BLaER1 (cell line): ENCODE measurements around the gene PRKN.

Experiments used
- H3K27ac ChIP-seq: shearing (Covaris generic); formaldehyde crosslinking; 2 replicates; pipeline ENCODE4 v1.8.1; 2022
- H3K27me3 ChIP-seq: shearing (Covaris generic); formaldehyde crosslinking; 2 replicates; pipeline ENCODE4 v1.8.1; 2022
- H3K36me3 ChIP-seq: shearing (Covaris generic); formaldehyde crosslinking; 2 replicates; pipeline ENCODE4 v1.8.1; 2022
- H3K4me1 ChIP-seq: shearing (Covaris generic); formaldehyde crosslinking; 2 replicates; pipeline ENCODE4 v1.8.1; 2022
- H3K4me2 ChIP-seq: shearing (Covaris generic); formaldehyde crosslinking; 2 replicates; pipeline ENCODE4 v1.8.1; 2022
- H3K4me3 ChIP-seq: shearing (Covaris generic); formaldehyde crosslinking; 2 replicates; pipeline ENCODE4 v1.8.1; 2022
- H3K9ac ChIP-seq: shearing (Covaris generic); formaldehyde crosslinking; 2 replicates; pipeline ENCODE4 v1.8.1; 2022
- H3K9me3 ChIP-seq: shearing (Covaris generic); formaldehyde crosslinking; 2 replicates; pipeline ENCODE4 v1.8.1; 2022
- H4K20me1 ChIP-seq: shearing (Covaris generic); formaldehyde crosslinking; 2 replicates; pipeline ENCODE4 v1.8.1; 2022
- Cebpa-rat ChIP-seq: shearing (Covaris generic); IDR thresholded peaks from 2 replicates; pipeline ENCODE4 v1.8.1; 2022

PRKN gene

GRCh38 chr6:162032620-162033019 is 694.9 kb downstream of the PRKN start:
- Histone ChIP-seq H4K20me1 (no peaks in the 10 kb centered on the region), H3K36me3 (no peaks in the 10 kb centered on the region), H3K27me3 (no peaks in the 10 kb centered on the region), H3K9me3 (peaks cover 5% of the 10 kb centered on the region; the same call in 1 of the 2 replicates), H3K4me2 (peak overlapping the region; percentile 70), H3K4me1 (peaks cover 51% of the 10 kb centered on the region), H3K4me3 (no peak overlapping the region), H3K27ac (0 out of 2 replicates have a peak overlapping the region, but pooled peaks have one; percentile 5), H3K9ac (no peak overlapping the region)
- no peak for TF ChIP-seq Cebpa-rat

- H4K20me1 ChIP-seq, result no peaks in the 10 kb centered on the region
- peak overlapping the region; percentile 38 for H3K4me2 ChIP-seq
- no peaks in the 10 kb centered on the region for H3K27me3 ChIP-seq
- no peak overlapping the region for H3K9ac ChIP-seq
- no peaks in the 10 kb centered on the region for H3K36me3 ChIP-seq
- no peak for TF ChIP-seq Cebpa-rat
- peaks cover 3% of the 10 kb centered on the region; the same call in 1 of the 2 replicates for H3K9me3 ChIP-seq
- peaks cover 49% of the 10 kb centered on the region for H3K4me1 ChIP-seq
- H3K27ac ChIP-seq, result no peak overlapping the region
- no peak overlapping the region for H3K4me3 ChIP-seq
Measured at GRCh38 chr6:162029873-162030576, 697.5 kb downstream of the PRKN start.

GRCh38 chr6:162026843-162027242 is 700.7 kb downstream of the PRKN start:
- Histone ChIP-seq H3K4me3 (no peak overlapping the region), H3K9me3 (peaks cover 17% of the 10 kb centered on the region), H4K20me1 (no peaks in the 10 kb centered on the region), H3K36me3 (no peaks in the 10 kb centered on the region), H3K27me3 (no peaks in the 10 kb centered on the region), H3K9ac (no peak overlapping the region), H3K4me1 (peaks cover 18% of the 10 kb centered on the region), H3K4me2 (no peak overlapping the region), H3K27ac (no peak overlapping the region)
- no peak for TF ChIP-seq Cebpa-rat

- Histone ChIP-seq H3K27ac (no peak overlapping the region), H3K4me1 (peaks cover 10% of the 10 kb centered on the region), H3K4me3 (no peak overlapping the region), H4K20me1 (no peaks in the 10 kb centered on the region), H3K36me3 (no peaks in the 10 kb centered on the region), H3K9ac (no peak overlapping the region), H3K4me2 (no peak overlapping the region), H3K9me3 (peaks cover 17% of the 10 kb centered on the region), H3K27me3 (no peaks in the 10 kb centered on the region)
- TF ChIP-seq Cebpa-rat, result no peak
Measured at GRCh38 chr6:162026031-162026430, 701.5 kb downstream of the PRKN start.

- H3K27me3 ChIP-seq, result no peaks in the 10 kb centered on the region
- no peak overlapping the region for H3K9ac ChIP-seq
- H3K9me3 ChIP-seq, result peaks cover 35% of the 10 kb centered on the region
- peak overlapping the region; percentile 69 for H3K4me2 ChIP-seq
- no peak overlapping the region for H3K4me3 ChIP-seq
- no peak overlapping the region for H3K27ac ChIP-seq
- H3K4me1 ChIP-seq, result peaks cover 43% of the 10 kb centered on the region
- 0 out of 2 replicates have a peak, but pooled peaks cover 2% of the 10 kb centered on the region for H3K36me3 ChIP-seq
- TF ChIP-seq Cebpa-rat, result no peak
- no peaks in the 10 kb centered on the region for H4K20me1 ChIP-seq
Measured at GRCh38 chr6:162019349-162019748, 708.2 kb downstream of the PRKN start.

GRCh38 chr6:162017536-162017935 is 710.0 kb downstream of the PRKN start:
- no peak for TF ChIP-seq Cebpa-rat
- peaks cover 19% of the 10 kb centered on the region for H3K9me3 ChIP-seq
- H3K4me2 ChIP-seq, result peak overlapping the region; percentile 69

GRCh38 chr6:162014069-162014811 is 713.3 kb downstream of the PRKN start:
- no peak for TF ChIP-seq Cebpa-rat
- Histone ChIP-seq H4K20me1 (no peaks in the 10 kb centered on the region), H3K27me3 (no peaks in the 10 kb centered on the region), H3K36me3 (0 out of 2 replicates have a peak, but pooled peaks cover 6% of the 10 kb centered on the region), H3K27ac (no peak overlapping the region), H3K4me2 (peak overlapping the region; percentile 9; the same call in 1 of the 2 replicates), H3K4me3 (no peak overlapping the region), H3K9ac (no peak overlapping the region), H3K4me1 (peaks cover 39% of the 10 kb centered on the region), H3K9me3 (peaks cover 19% of the 10 kb centered on the region)

More at GRCh38 chr6:162017536-162017935, 710.0 kb downstream of the PRKN start:
- H3K27ac ChIP-seq, result no peak overlapping the region; the same call in 1 of the 2 replicates
- H3K4me1 ChIP-seq, result peaks cover 52% of the 10 kb centered on the region
- H3K36me3 ChIP-seq, result 0 out of 2 replicates have a peak, but pooled peaks cover 6% of the 10 kb centered on the region
- no peak overlapping the region for H3K4me3 ChIP-seq
- no peaks in the 10 kb centered on the region for H4K20me1 ChIP-seq
- no peak overlapping the region for H3K9ac ChIP-seq
- no peaks in the 10 kb centered on the region for H3K27me3 ChIP-seq

GRCh38 chr6:162005372-162005771 is 722.2 kb downstream of the PRKN start:
- H4K20me1 ChIP-seq, result no peaks in the 10 kb centered on the region
- no peak overlapping the region for H3K27ac ChIP-seq
- no peak for TF ChIP-seq Cebpa-rat
- H3K4me2 ChIP-seq, result no peak overlapping the region
- no peaks in the 10 kb centered on the region for H3K27me3 ChIP-seq
- H3K4me3 ChIP-seq, result no peak overlapping the region
- H3K9ac ChIP-seq, result no peak overlapping the region
- no peaks in the 10 kb centered on the region for H3K9me3 ChIP-seq
- H3K4me1 ChIP-seq, result no peaks in the 10 kb centered on the region
- no peaks in the 10 kb centered on the region for H3K36me3 ChIP-seq

- TF ChIP-seq Cebpa-rat, result no peak
- H3K27ac ChIP-seq, result no peak overlapping the region
- H3K36me3 ChIP-seq, result no peaks in the 10 kb centered on the region
- H3K4me3 ChIP-seq, result no peak overlapping the region
- H3K4me2 ChIP-seq, result no peak overlapping the region
- no peaks in the 10 kb centered on the region for H3K27me3 ChIP-seq
- no peaks in the 10 kb centered on the region for H4K20me1 ChIP-seq
- H3K9ac ChIP-seq, result no peak overlapping the region
- peaks cover 3% of the 10 kb centered on the region for H3K9me3 ChIP-seq
- no peaks in the 10 kb centered on the region for H3K4me1 ChIP-seq
Measured at GRCh38 chr6:161996783-161997182, 730.8 kb downstream of the PRKN start.

- H3K9me3 ChIP-seq, result peaks cover 18% of the 10 kb centered on the region
- no peak overlapping the region for H3K4me2 ChIP-seq
- H4K20me1 ChIP-seq, result no peaks in the 10 kb centered on the region
- no peaks in the 10 kb centered on the region for H3K36me3 ChIP-seq
- no peak overlapping the region for H3K4me3 ChIP-seq
- H3K9ac ChIP-seq, result no peak overlapping the region
- no peak for TF ChIP-seq Cebpa-rat
- no peak overlapping the region for H3K27ac ChIP-seq
- no peaks in the 10 kb centered on the region for H3K4me1 ChIP-seq
- H3K27me3 ChIP-seq, result no peaks in the 10 kb centered on the region
Measured at GRCh38 chr6:161985876-161986423, 741.6 kb downstream of the PRKN start.
